GM18909 (cell line): ENCODE data around the gene GRM5.

Source experiments
- ATAC-seq: cut with Tn5 transposase; IDR thresholded peaks from one replicate; pipeline ENCODE4 v1.9.1; 2021; ENCODE audit warnings: mild to moderate bottlenecking; ENCODE audit not compliant: unreplicated experiment, poor library complexity

The GRM5 gene

GRCh38 chr11:88629496-88629895 lies 436.3 kb downstream of the GRM5 start:
- no peak for ATAC-seq

GRCh38 chr11:88626216-88626615 lies 439.6 kb downstream of the GRM5 start:
- ATAC-seq = no peak

- ATAC-seq = no peak
Observed at GRCh38 chr11:88623531-88623930, 442.3 kb downstream of the GRM5 start.

GRCh38 chr11:88620568-88621130 lies 445.1 kb downstream of the GRM5 start:
- no peak for ATAC-seq

- ATAC-seq = no peak
Observed at GRCh38 chr11:88619656-88620385, 446.0 kb downstream of the GRM5 start.

GRCh38 chr11:88619071-88619425 lies 446.7 kb downstream of the GRM5 start:
- no peak for ATAC-seq

GRCh38 chr11:88618327-88619070 lies 447.3 kb downstream of the GRM5 start:
- no peak for ATAC-seq

- ATAC-seq = no peak
Observed at GRCh38 chr11:88617226-88617625, 448.6 kb downstream of the GRM5 start.

- no peak for ATAC-seq
Observed at GRCh38 chr11:88604260-88604659, 461.5 kb downstream of the GRM5 start.

- ATAC-seq = no peak
Observed at GRCh38 chr11:88603091-88603867, 462.5 kb downstream of the GRM5 start.

GRCh38 chr11:88597387-88597786 lies 468.4 kb downstream of the GRM5 start:
- ATAC-seq = no peak

- ATAC-seq = no peak
Observed at GRCh38 chr11:88596786-88597185, 469.0 kb downstream of the GRM5 start.

GRCh38 chr11:88594274-88594950 lies 471.4 kb downstream of the GRM5 start:
- no peak for ATAC-seq

- no peak for ATAC-seq
Observed at GRCh38 chr11:88590361-88590760, 475.4 kb downstream of the GRM5 start.

- no peak for ATAC-seq
Observed at GRCh38 chr11:88583251-88583650, 482.5 kb downstream of the GRM5 start.

- no peak for ATAC-seq
Observed at GRCh38 chr11:88579466-88579865, 486.3 kb downstream of the GRM5 start.

GRCh38 chr11:88576741-88577140 lies 489.0 kb downstream of the GRM5 start:
- ATAC-seq = no peak

- no peak for ATAC-seq
Observed at GRCh38 chr11:88575916-88576315, 489.9 kb downstream of the GRM5 start.

- ATAC-seq = no peak
Observed at GRCh38 chr11:88569342-88569741, 496.4 kb downstream of the GRM5 start.

- ATAC-seq = no peak
Observed at GRCh38 chr11:88555829-88556202, 510.0 kb downstream of the GRM5 start.
